Suprapubic skin (tissue), 4 donors: ENCODE data around the gene LRRC4.

Source experiments
- CTCF ChIP-seq, 2 donors: fragments of 200-600 bp in 1 of 2; fragments of 450-650 bp in 1 of 2; sonication (generic) in 1 of 2; IDR thresholded peaks; one replicate each; pipeline ENCODE4 v1.5.1; 2016 to 2019; ENCODE audit warnings: antibody characterized with exemption in 2 of 2, mild to moderate bottlenecking in 1 of 2, moderate library complexity in 1 of 2
- POLR2A ChIP-seq, 2 donors: fragments of 450-650 bp; IDR thresholded peaks; one replicate each; pipeline ENCODE4 v1.6.1; 2017; ENCODE audit warnings: antibody characterized with exemption in 2 of 2, mild to moderate bottlenecking in 2 of 2, moderate library complexity in 2 of 2
- POLR2AphosphoS5 ChIP-seq, 3 donors: sonication (generic); formaldehyde crosslinking; IDR thresholded peaks; one replicate each; pipeline ENCODE4 v1.6.1; 2017; ENCODE audit warnings: antibody characterized with exemption in 3 of 3

DNA sequence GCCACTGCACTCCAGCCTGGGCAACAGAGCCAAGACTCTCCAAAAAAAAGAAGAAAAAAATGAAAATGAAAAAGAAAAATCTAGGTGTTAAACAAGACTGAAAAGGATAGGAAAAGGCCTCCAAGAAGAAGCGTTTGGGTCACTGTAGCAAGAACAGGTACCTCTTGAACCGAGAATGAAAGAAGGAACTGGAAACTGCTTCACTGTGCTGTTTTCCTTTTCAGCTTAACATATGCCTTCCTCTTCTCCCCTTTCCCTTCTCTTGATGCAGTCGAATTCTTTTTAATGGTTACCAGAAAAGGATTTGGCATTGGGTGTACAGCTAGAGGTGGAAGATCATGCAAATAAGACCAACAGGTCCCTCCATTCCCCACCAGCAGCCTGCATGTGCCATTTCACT is 28.1 kb downstream of the LRRC4 start:
- TF ChIP-seq CTCF (IDR thresholded peaks at IDR 0.05) (no peak), POLR2AphosphoS5 (IDR thresholded peaks at IDR 0.05) (no peak), POLR2A (IDR thresholded peaks at IDR 0.05) (no peak)
